ENCODE measurements around the gene PSMG3.
"Not testable (repeated sequence)": the region's sequence is repeated elsewhere in the genome, so short reads cannot be mapped to it uniquely, and the experiment has no call there.

The PSMG3 gene

DNA sequence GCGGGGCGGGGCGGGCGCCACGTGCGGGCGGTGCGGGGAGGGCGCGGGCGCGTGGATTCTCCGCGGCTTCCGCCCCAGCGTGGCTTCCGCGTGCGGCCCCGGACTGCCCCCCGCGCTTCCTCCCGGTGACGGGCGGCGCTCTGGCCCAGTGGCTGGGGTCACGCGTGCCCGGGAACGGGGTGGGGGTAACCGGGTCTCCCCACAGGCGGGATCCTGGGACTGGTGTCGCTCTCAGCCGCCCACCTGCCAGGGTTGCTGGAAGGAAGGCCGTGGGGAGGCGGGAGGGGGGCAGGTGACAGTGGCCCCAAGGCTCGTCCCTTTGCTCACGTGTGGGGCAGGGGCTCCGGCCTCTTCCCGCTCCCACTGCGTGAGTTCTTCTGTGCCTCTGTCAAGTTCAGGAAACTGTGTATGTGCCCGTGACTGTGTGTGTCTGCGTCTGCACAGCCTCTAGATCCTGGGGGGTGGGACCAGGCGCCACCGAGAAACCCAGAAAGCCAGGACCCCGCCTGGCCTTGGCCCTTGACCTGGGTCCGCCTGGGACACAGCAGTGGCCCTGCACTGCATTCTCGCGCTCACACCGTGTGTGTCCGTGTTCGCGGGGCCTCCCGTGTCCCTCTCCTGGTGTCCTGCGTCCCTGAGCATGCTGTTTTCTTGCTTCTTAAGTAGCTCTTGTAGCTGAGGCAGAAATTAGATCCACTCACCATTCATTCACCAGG lies 38.4 kb downstream of the PSMG3 start:
- DNase-seq: peak; percentile 47

DNA sequence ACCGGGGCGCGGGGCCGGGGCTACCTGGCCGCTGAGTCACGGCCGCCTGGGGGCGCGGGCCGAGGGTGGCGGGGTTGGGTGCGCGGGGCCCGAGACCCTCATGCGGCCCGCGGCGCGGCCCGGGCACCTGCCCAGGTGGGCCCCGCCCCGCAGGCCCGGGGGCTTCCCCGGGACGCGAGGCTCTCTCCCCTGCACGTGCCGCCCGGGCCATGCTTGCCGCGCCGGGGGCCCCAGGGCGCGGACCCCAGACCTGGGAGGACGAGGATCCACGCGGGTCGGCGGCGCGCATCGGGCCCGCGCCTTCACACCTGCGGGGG lies 38.9 kb downstream of the PSMG3 start:
- DNase-seq: no peak

DNA sequence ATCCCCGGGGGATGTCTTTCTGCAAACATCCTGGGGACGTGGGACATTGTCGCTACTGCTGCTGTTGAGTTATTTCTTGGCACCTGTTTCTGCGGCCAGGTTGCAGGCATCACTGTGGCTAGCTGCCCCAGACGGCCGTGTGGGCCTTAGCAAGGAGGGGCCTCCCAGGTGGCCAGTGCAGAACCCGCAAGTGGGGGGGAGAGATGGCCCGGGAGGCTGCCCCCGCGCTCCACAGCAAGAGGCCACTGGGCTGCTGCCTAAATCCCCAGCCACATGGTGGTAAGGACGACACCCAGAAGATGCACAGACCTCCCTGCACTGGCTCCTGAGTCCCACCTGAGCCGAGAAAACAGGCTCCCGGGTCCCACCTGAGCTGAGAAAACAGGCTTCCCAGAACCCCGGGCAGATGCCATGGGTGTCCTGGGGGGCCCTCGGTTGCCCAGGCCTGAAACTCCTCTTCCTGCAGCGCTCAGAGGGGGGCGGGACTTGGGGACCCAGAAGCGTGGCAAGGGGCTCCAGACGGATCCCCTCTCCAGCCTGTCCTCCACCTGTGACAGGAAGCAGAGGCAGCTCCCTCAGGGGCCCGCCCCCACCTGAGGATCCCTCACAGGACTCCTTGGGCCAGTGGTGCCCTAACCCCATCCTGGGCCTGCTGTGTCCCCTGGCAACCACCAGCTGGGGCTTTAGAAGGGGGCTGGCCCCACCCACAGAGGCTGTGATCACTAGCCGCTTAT lies 40.3 kb downstream of the PSMG3 start:
- no peak for DNase-seq

DNA sequence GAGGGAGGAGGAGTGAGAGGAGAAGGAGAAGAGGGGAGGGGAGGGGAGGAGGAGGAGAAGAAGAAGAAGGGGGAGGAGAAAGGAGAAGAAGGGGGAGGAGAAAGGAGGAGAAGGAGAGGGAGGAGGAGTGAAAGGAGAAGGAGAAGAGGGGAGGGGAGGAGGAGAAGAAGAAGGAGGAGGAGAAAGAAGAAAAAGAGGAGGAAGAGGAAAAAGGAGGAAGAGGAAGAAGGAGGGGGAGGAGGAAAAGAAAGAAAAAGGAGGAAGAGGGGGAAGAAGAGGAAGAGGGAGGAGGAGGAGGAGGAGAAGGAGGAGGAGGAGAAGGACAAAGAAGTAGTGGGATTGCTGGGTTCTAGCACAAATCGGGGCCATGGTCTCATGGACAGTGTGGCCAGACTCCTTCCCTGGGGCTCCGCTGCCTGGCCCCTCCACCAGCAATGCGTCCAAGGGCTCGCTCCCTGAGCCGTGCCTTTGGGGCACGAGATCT lies 43.5 kb downstream of the PSMG3 start:
- no peak for DNase-seq

DNA sequence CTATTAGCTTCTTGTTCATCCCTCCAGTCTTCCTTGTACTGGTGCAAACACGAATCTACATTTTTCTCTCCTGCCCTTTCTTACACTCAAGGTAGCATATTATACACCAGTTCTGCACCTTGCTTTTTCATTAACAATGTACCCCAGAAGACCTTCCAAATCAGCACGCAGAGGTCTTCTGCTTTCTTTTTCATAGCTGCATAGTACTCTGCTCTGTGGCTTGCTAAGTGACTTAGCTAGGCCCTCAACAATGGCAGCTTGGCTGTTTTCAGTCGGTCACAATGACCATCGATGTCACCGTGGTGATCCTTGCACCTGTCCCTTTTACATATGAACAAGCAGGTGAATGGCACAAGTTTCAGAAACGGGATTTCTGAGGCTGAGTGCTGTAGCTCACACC lies 44.4 kb downstream of the PSMG3 start:
- DNase-seq: no peak

DNA sequence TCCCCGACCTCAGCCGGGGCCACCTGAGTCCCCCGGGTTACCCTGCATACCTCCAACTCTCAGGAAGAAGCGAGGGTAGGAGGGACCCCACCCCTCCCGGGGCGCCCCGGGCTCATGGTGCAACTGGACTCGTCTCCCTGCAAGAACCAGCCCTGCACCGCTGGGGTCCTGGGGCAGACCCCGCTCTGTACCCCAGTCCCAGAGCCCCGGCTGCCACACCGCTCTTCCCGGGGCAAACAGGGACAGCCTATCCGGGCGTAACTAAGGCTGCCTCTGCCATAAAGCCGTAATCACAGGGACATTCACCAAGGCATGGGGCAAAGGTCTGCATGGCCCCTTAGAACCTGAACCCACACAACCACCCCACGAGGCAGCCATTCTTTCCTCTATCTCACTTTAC lies 46.0 kb downstream of the PSMG3 start:
- no peak for DNase-seq

DNA sequence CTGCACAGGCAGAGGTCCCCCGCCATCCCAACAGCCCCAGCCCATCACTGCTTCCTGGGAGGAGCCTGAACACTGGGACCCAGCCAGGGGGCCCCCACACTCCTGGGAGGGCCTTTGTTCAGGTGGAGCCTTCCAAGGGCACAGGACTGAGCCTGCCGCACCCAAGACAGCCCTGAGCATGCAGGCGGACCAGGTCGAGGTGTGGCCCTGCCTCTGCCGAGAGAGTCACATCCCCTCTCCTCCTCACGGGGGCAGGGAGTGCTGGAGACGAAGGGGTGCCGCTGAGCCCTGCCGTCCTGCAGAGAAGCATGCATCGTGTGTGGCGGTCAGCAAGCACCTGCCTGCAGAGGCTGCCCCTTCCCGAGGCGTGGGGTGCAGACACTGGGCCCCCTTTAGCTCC lies 46.6 kb downstream of the PSMG3 start:
- DNase-seq: no peak

DNA sequence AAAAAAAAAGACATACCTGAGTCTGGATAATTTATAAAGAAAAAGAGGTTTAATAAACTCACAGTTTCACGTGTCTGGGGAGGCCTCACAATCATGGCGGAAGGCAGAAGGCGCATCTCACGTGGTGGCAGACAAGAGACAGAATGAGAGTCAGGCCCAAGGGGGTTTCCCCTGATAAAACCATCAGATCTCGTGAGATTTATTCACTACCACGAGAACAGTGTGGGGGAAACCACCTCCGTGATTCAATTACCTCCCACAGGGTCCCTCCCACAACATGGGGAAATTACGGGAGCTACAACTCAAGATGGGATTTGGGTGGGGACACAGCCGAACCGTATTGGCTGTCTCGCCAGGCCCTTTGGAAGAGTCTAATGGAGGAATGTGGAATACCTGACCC lies 48.4 kb downstream of the PSMG3 start:
- DNase-seq: no peak

DNA sequence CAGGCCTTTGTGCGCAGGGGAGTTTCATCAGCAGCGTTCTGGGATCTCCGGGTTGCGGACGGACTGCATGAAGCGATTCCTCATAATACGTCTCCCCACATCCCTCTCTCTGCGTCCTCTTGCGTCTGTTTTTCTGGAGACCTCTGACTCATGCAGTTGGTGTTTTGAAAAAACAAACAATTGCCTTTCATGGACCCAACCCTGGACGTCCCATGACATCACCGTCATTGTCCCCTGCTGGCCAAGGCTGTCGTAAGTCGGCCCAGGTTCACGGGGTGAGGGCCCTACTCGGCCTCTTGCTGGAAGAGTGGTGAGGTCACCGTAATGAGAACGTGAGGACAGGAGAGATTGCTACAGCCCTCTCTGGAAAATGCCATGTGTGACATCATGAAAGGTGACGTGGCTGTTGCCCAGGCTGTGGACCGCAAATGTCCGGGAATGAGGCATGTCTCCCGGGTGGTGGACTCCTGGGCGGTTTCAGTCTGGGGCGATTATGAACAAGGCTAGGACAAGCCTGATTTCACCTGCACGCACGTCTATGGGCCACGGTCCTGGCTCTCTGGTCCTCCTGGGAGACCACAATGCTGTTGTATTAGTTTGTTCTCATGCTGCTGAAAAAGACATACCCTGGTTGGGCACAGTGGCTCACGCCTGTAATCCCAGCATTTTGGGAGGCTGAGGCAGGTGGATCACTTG lies 49.1 kb downstream of the PSMG3 start:
- DNase-seq: no peak

DNA sequence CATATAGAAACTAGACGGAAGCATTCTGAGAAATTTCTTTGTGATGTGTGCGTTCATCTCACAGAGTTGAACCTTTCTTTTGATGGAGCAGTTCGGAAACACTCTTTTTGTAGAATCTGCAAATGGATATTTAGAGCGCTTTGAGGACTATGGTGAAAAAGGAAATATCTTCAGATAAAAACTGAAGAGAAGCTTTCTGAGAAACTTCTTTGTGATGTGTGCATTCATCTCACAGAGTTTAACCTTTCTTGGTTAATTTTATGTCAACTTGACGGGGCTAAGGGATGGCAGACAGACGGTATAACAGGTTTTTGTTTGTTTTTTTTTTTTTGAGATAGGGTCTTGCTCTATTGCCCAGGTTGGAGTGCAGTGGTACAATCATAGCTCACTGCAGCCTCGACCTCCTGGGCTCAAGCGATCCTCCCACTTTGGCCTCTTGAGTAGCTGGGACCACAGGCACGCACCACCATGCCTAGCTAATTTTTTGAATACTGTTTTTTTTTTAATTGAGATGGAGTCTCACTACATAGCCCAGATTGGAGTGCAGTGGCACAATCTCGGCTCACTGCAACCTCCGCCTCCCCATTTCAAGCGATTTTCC lies 50.4 kb downstream of the PSMG3 start:
- DNase-seq: not testable (repeated sequence)

Data from stimulated activated naive CD4-positive, alpha-beta T cell treated with Interleukin-2 at 50 U/mL for 16 hours (primary cell).